ENCODE data around the gene IL4R.
"Not testable (repeated sequence)": the region's sequence is repeated elsewhere in the genome, so short reads cannot be mapped to it uniquely, and the experiment has no call there.

Gene IL4R

DNA sequence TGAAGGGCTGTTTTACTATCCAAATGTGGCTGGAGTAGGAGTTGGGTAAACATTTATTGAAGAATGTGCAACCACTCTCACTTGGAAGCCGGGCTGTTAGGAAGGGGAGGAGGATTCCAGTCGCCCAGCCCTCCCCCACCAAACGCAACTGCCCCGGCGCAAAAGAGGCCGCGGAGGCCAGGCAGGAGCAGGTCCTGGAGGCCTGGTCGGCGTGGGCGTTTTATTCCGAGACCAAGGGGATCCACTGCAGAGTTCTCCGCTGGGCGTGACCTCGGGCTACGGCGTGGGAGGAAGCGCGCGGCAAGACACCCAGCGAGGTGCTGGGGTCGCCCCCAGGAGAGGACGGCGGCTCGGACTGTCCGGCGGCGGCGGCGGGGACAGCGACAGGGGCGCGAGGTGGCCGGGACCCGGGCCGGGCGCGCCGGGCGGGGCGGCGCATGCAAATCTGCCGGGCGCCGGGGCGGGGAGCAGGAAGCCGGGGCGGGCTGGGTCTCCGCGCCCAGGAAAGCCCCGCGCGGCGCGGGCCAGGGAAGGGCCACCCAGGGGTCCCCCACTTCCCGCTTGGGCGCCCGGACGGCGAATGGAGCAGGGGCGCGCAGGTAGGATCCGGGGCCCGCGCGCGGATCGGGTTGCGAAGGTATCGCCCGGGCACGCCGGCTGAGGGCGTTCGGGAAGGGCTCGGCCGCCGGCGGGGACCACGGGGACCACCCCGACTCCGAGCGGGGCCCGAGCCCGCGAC lies at the start of gene IL4R:
Gene IL4R (plus strand): TSS at position 553 of the 739 bp plus-strand sequence. CDS start 26,230 bp downstream, outside the sequence.
- peak; percentile 49 for DNase-seq (ENCODE audit: low read depth)

DNA sequence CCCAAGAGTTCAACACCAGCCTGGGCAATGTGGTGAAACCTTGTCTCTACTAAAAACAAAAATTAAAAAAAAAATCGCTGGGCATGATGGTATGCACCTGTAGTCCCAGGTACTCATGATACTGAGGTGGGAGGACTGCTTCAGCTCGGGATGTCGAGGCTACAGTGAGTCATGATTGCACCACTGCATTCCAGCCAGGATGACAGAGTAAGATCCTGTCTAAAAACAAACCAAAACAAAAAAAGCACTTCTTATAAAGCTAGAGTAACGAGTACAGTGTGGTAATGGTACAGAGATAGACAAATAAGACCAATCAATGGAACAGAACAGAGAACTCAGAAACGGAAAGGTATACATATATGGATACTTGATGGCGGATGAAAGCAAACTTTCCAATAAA lies 49.6 kb upstream of the IL4R start:
- DNase-seq (ENCODE audit: low read depth): no peak

DNA sequence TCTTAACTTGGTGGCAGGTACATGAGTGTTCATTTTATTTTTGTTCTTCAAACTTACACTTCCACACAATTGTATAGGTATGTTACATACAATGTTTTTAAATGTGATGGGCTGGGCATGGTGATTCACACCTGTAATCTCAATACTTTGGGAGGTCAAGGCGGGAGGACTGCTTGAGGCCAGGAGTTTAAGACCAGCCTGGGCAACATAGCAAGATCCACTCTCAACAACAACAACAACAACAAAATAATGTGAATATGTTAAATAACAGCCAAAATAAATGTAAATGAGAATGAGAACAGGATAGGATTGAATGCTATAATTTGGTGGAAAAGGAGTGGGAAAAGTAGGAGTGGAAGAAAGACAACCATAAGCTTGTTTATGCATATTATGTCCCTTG lies 47.8 kb upstream of the IL4R start:
- no peak for DNase-seq (ENCODE audit: low read depth)

DNA sequence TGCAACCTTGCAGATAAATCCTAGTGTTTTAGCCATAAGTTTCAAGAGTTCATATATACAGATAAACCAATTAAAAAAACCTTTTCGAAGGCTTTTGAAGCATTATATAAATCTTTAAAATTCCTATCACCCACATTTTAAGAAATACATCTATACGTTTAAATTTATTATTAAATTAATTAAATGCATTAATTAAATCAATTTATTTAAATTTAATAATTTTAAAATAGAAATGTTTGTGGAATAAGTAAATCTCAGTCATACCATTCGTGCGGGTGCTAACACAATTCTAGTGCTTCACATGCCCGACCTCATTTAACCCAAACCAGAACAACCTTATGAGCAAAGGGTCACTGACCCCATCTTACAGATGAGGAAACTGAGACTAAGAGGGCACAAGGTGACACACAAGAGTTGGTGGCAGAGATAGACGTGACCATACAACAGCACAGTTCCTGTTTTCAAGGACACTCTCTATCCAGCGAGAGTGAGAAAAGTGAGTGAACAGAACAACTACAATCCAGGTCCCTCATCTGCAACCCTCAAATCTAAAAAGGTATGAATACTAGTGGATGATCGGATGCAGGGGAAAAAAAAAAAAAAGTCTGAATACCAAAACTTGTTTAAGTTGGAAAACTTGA lies 46.6 kb upstream of the IL4R start:
- no peak for DNase-seq (ENCODE audit: low read depth)

DNA sequence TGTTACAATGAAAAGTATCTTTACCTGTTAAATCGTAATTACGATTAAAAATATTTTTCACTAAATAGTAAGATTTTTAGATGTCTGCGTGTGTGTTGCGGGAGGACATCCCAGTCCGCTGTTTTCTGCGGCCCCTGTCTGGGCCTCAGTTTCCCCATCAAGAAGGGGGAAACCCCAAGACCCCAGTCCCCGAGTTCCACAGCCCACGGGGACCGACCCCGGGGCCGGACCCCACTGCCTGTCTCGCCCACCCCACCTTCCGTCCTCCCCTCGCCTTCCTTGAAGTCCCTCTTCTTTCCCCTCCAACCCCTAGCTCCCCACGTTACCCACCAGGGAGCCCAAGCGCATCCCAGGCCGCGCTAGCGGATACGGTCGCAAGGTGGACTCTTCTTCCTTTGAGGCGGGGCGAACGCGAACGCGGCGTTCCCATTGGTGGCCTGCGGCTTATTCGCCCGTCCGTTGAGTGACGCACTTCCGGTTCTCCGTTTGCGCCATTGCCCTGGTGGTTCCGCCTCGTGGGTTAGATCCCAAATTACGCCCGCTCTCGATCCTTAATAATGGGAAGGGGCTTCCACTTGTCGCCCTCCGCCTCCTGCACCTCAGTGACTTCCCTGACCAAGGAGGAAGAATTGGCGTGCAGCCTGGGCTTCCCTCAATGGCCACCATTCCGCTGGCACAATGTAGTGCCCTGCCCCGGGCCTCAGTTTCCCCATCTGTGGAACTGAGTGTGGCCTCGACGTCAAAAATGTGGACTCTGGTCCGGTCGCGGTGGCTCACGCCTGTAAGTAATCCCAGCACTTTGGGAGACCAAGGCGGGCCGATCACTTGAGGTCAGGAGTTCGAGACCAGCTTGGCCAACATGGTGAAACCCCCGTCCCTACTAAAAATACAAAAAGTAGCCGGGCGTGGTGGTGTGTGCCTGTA lies 45.1 kb upstream of the IL4R start, which contains the start of gene NSMCE1:
Gene NSMCE1 (minus strand): TSS at position 397 of the 924 bp plus-strand sequence. CDS start 11,202 bp downstream, outside the sequence.
- DNase-seq (ENCODE audit: low read depth): peak; percentile 94

DNA sequence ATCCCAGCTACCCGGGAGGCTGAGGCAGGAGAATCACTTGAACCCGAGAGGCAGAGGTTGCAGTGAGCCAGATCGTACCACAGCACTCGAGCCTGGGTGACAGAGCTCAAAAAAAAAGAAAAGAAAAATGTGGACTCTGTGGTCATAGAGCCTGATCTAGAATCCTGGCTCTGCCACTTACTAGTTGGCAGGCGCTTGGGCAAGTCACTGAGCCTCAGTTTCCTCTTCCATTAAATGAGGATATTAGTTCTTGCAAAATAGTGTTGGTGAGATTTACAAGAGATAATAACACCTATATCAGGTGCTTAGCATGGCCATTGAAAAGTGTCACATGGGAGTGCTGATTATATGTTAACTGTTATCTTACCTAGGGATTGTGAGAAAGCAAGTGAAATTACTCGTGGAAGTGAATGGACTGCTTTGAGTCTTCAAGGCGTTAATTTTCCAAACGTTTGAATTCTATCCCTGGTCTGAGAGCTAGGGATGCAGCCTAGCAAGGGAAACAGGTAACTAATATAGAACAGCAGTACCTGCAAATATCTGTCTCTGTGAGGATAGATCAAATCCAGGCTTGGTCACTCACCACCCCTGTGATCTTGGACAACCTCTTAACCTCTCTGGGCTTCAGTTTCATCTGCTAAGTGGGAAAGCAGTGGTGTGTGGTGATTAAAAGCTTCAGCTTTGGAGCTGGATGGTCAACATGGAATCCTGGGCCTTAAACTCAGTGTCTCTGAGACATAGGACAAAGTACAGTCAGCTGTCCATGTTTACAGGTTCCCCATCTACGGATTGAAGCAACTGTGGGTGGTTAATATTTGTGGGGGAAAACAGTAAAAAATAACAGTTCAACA lies 44.2 kb upstream of the IL4R start:
- DNase-seq (ENCODE audit: low read depth): no peak

DNA sequence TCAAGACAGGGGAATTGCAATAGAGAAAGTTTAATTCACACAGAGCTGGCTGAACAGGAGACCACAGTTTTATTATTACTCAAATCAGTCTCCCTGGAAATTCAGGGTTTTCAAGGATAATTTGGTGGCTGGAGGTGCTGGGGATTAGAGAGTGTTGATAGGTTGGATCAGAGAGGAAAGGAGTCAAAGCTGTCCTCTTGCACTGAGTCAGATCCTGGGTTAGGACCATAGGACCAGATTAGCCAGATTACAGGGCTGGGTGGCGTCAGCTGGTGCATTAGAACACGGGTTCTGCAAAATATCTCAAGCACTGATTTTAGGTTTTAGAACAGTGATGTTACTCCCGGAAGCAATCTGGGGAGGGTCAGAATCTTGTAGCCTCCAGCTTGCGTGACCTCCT lies 43.4 kb upstream of the IL4R start:
- no peak for DNase-seq (ENCODE audit: low read depth)

DNA sequence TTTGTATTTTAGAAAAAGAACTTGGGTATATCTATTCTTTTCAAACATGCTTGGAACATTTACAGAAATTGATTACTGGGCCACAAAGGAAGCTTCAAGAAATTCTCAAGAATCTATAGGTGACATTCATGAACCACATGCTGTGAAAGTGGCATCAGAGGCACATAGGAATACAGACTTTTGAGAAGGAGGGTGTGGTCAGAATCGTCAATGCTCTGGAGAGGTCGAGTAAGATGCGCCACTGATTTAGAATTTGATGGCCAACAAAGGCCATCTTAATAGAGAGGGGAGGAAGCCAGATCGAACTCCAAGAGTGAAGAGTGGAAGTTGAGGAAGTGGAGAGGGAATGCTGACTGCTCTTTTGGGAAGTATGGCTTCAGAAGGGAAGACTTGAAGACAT lies 41.7 kb upstream of the IL4R start:
- no peak for DNase-seq (ENCODE audit: low read depth)

DNA sequence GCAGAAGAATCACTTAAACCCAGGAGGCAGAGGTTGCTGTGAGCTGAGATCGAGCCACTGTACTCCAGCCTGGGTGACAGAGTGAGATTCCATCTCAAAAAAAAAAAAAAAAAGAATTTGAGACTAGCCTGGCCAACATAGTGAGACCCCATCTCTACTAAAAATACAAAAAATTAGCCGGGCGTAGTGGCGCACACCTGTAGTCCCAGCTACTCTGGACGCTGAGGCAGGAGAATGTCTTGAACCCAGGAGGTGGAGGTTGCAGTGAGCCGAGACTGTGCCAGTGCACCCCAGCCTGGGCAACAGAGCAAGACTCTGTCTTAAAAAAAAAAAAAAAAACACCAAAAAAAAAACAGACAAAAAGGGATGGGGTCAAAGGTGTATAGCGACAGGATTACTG lies 41.1 kb upstream of the IL4R start:
- DNase-seq (ENCODE audit: low read depth): not testable (repeated sequence)

DNA sequence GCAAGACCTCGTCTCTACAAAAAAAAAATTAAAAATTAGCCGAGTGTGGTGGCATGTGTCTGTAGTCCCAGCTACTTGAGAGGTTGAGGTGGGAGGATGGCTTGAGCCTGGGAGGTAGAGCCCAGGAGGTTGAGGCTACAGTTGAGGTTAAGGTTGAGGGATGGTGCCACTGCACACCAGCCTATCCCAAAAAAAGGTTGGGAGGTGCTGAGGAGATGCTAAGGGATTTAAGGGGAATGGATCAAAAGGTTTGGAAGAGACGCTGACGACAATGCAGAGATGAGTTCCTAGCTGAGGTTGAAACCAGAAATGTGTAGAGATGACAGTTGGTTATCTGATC lies 40.5 kb upstream of the IL4R start:
- DNase-seq (ENCODE audit: low read depth): no peak

DNA sequence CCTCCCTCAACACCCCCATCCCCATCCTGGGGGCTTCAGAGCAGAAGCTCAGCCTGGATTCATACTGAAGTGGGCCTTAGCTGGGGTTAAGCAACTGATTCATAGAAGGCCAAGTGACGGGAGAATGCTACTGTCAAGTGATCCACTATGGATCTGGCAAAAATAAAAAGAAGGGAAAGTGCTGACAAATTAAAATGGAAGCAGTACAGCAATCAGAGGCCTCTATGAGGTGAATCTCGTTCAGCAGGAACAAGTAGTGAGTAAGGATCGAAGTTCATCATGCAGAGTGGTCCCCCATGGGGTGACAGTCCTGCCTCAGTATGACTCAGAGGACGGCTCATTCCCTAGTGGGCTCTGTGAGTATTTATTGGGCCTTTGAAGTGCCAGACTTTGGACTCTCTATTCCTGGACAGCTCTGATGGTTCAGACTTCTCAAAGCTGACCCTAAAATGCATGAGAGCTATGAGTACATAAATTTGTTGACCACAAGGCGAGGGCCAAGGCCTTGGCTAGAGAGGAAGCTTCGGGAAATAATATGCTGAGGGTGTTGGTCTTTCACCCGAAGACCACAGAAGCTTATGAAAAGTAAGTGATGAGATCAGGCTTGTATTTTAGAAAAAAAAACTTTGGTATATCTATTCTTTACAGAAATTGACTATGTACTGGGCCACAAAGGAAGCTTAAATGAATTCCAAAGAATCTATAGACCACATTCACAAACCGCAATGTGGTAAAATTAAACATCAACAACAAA lies 39.9 kb upstream of the IL4R start:
- no peak for DNase-seq (ENCODE audit: low read depth)

DNA sequence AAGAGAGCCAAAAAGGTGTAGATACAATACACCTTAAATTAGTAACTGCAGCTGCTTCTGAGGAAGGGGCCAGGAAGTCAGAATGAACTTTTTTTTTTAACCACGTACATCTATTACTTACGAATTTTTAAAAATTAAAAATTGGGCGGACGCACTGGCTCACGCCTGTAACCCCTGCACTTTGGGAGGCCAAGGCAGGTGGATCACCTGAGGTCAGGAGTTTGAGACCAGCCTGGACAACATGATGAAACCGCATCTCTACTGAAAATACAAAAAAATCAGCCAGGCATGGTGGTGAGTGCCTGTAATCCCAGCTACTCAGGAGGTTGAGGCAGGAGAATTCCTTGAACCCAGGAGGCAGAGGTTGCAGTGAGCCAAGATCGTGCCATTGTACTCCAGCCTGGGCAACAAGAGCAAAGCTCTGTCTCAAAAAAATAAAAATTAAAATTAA lies 39.3 kb upstream of the IL4R start:
- DNase-seq (ENCODE audit: low read depth): not testable (repeated sequence)

DNA sequence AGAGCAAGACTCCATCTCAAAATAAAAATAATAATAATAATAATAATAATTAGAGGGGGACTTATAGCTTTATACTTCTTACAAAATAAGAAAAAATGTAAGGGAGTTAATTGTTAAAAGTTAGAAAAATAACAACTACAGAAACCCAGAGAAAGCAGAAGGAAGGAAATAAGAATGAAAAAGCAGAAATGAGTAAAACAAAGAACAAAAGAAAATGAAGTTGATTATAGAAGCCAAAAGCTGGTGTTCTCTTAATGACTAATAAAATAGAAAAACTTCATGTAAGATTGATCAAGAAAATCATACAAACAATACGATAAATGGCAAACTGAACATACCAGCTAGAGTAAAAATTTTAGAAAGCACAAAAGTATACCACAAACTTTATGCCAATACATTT lies 38.4 kb upstream of the IL4R start:
- DNase-seq (ENCODE audit: low read depth): no peak

DNA sequence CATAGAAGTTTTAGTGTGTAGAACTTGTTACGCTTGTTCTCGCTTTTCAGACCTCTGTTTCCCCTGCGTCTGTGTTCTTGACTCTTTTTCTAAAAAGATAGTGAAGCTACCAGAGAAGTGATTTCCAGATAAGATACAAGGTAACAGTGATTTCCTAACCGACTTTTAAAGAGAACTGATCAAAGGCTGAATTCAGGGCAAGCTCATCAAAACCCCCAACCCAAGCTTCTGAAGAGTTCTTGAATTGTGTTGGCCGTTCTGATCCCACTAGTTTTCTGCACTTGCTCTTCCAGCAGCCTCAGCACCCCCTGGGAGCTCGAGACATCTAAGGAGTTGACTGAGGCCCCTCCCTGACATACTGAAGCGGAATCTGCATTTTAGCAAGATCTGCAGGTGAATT lies 32.5 kb upstream of the IL4R start:
- DNase-seq (ENCODE audit: low read depth): no peak

DNA sequence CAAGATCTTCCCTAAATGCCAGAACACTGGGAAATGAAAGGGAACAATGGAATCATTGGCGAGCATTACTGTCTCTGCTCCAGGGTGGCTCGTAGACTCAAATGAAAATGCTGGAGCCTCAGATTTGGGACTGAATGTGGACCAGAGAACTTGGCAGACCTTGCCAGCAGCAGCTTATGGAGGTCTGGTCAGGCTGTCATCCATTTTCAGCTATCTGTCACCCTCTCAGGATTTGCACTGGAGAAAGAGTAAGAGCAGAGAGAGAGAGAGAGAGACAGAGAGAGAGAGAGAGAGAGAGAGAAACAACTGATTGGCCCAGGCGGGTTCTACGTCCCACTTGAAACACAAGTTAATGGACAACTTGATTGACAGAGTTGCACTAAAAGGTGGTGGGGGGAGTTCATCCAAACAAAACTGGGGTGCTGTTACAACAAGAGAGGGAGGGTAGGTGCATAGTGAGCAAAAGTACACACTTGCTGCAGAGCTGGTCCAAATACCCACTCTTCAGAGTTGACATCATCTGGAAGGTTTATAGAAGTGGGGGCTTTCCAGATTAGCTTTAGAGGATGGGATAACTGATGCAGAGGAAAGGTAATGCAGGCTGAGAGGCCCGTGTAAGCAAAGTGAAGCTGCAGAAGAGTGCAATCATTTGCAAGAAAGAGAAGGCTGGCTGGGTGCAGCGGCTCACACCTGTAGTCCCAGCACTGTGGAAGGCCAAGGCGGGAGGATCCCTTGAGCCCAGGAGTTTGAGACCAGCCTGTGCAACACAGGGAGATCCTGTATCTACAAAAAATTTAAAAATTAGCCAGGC lies 28.7 kb upstream of the IL4R start:
- DNase-seq (ENCODE audit: low read depth): no peak

DNA sequence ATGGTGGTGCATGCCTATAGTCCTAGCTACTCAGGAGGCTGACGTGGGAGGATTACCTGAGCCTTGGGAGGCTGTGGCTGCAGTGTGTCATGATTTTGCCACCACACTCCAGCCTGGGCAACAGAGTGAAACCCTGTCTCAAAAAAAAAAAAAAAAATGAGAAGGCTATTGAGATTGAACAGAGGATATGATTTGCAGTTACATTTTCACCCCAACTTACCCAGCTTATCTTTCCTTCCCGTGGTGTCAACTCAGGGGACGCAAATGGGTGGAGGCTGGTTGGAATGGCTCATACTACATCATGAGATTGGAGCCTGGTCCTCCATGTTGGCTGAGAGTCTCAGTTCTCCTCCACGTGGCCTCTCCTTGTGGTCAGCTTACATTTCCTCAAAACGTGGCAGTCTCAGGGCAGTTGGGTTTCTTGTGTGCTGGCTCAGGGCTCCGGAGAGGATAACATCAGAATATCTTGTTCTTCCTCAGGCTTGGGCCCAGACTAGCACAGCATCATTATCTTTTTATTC lies 28.0 kb upstream of the IL4R start:
- no peak for DNase-seq (ENCODE audit: low read depth)

DNA sequence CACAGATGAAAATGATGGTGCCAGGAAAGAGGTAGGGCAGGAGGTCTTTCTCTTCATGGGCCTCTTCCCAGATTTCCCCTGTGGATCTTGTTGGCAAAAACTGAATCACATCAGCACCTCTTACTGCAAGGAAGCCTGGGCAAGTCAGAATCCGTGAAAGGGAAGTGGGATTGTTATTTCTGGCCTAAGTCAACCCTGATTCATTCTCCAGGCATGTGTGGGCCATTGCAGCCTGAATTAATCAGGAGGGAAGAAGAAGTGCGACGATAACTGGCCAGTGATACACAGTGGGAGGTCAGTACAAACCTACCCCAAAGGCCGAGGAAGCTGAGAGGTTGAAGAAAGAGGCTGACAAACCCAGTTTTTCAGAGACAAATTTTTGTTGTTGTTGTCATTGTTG lies 27.3 kb upstream of the IL4R start:
- DNase-seq (ENCODE audit: low read depth): no peak

DNA sequence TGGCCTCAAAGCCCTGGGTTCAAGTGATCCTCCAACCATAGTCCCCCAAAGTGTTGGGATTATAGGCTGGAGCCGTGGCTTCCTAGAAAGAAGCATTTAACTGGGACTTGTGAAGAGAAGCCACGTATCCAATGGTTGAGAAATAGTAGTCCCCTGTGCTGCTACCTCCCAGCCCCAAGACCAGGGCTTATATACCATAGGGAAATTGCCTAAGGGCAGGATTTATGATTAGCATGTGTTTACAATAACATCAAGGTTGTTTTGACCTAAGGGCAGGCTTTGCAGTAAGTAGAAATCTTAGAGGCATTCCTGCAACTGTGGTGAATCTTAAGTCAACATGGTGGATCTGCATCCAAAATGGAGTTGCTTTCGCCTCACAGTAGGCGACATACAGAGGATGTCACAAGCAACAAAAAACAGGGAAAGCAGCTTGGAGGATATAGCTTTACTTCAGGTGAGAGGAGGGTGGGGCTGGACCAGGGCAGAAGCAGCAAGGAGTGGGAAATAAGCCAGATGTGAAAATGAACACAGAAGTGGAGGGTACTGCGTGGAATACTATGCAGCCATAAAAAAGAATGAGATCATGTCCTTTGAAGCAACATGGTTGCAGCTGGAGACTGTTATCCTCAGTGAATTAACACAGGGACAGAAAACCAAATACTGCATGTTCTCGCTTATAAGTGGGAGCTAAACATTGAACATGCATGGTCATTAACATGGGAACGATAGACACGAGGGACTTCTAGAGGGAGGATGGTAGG lies 26.5 kb upstream of the IL4R start:
- DNase-seq (ENCODE audit: low read depth): no peak

DNA sequence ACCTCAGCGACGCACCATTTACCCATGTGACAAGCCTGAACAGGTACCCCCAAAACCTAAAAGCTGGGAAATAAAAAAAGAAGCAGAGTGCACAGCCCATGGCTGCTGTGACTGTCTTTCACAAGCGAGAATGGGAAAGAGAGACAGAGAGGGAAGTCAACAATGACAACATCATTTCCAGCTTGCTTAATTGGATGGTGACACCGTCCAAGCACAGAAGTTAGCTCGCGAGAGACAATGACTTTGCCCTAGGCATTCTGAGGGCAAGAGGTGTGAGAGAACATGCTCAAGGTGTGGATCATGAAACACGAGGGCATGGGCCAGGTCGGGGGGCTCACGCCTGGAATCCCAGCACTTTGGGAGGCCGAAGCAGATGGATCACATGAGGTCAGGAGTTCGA lies 25.9 kb upstream of the IL4R start:
- no peak for DNase-seq (ENCODE audit: low read depth)

Data from activated T-helper 9 cell treated with anti-CD3 and anti-CD28 coated beads, Interleukin-2, amount 50 U/mL, for 16 hours (primary cell).